Gastrocnemius medialis (tissue), 4 donors: ENCODE measurements around the gene SFRP4.

ENCODE experiments used
- POLR2A ChIP-seq, 2 donors: fragments of 450-650 bp; IDR thresholded peaks; one replicate each; pipeline ENCODE4 v1.6.1; 2017; ENCODE audit warnings: antibody characterized with exemption in 2 of 2, mild to moderate bottlenecking in 2 of 2, moderate library complexity in 2 of 2
- TF ChIP-seq, protein P1 (sequence below), 5 experiments: fragments of 450-650 bp in 3 of 5; fragments of 200-600 bp in 2 of 5; sonication (generic) in 2 of 5; IDR thresholded peaks in 4 of 5; conservative IDR thresholded peaks in 1 of 5; 1 replicate in 4 of 5; 2 replicates in 1 of 5; pipeline ENCODE4 v1.5.1; 2016 to 2019; ENCODE audit warnings: antibody characterized with exemption in 5 of 5, mild to moderate bottlenecking in 3 of 5, moderate library complexity in 3 of 5

DNA sequence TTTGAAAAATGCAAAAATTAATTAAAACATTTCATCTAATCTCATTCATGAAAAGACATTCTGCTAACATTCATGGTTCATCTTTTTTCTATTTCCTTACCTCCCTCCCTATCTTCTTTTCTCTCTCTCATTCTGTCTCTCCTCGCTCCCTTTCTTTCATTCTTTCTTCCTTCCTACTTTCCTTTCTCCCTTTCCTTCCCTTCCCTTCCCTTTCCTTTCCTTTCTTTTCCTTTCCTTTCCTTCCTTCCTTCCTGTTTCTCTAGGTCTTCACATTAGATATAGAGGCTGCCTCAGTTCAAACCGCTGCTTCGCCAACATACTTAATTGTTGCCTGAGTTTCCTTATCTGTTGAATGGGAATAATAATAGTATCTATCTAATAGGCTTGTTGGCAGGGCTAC, 21.9 kb downstream of the SFRP4 start:
- TF ChIP-seq, protein P1, sequence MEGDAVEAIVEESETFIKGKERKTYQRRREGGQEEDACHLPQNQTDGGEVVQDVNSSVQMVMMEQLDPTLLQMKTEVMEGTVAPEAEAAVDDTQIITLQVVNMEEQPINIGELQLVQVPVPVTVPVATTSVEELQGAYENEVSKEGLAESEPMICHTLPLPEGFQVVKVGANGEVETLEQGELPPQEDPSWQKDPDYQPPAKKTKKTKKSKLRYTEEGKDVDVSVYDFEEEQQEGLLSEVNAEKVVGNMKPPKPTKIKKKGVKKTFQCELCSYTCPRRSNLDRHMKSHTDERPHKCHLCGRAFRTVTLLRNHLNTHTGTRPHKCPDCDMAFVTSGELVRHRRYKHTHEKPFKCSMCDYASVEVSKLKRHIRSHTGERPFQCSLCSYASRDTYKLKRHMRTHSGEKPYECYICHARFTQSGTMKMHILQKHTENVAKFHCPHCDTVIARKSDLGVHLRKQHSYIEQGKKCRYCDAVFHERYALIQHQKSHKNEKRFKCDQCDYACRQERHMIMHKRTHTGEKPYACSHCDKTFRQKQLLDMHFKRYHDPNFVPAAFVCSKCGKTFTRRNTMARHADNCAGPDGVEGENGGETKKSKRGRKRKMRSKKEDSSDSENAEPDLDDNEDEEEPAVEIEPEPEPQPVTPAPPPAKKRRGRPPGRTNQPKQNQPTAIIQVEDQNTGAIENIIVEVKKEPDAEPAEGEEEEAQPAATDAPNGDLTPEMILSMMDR (IDR thresholded peaks at IDR 0.05 in 4 of 5, conservative IDR thresholded peaks at IDR 0.05 in 1 of 5): no peak
- TF ChIP-seq POLR2A (IDR thresholded peaks at IDR 0.05): no peak
